CD1c-positive myeloid dendritic cell (primary cell): ENCODE measurements around the gene PIAS2.
"Not testable (repeated sequence)": the region's sequence is repeated elsewhere in the genome, so short reads cannot be mapped to it uniquely, and the experiment has no call there.

ENCODE experiments used
- DNase-seq: peaks from one replicate; pipeline ENCODE4 v3.0.0-alpha.2; 2016; ENCODE audit errors: extremely low spot score

The PIAS2 gene

GRCh38 chr18:46903406-46903805, 13.9 kb downstream of the PIAS2 start:
- DNase-seq: no peak

GRCh38 chr18:46899274-46899948, 17.9 kb downstream of the PIAS2 start:
- no peak for DNase-seq

- DNase-seq: no peak
These were observed 23.2 kb downstream of the PIAS2 start for GRCh38 chr18:46894124-46894523.

- DNase-seq: no peak
These were observed 23.9 kb downstream of the PIAS2 start for GRCh38 chr18:46893360-46893759.

GRCh38 chr18:46892842-46893241, 24.5 kb downstream of the PIAS2 start:
- no peak for DNase-seq

GRCh38 chr18:46891742-46892214, 25.5 kb downstream of the PIAS2 start:
- no peak for DNase-seq

- no peak for DNase-seq
These were observed 28.3 kb downstream of the PIAS2 start for GRCh38 chr18:46888965-46889364.

- no peak for DNase-seq
These were observed 30.4 kb downstream of the PIAS2 start for GRCh38 chr18:46886893-46887292.

GRCh38 chr18:46883180-46883579, 34.1 kb downstream of the PIAS2 start:
- DNase-seq: no peak

- DNase-seq: no peak
These were observed 39.8 kb downstream of the PIAS2 start for GRCh38 chr18:46877329-46877987.

- DNase-seq: peak; percentile 15
These were observed 49.0 kb downstream of the PIAS2 start for GRCh38 chr18:46868169-46868921.

GRCh38 chr18:46867367-46868143, 49.8 kb downstream of the PIAS2 start:
- DNase-seq: no peak

GRCh38 chr18:46866523-46866922, 50.8 kb downstream of the PIAS2 start:
- no peak for DNase-seq

- DNase-seq: not testable (repeated sequence)
These were observed 52.1 kb downstream of the PIAS2 start for GRCh38 chr18:46865245-46865644.

GRCh38 chr18:46859855-46860254, 57.5 kb downstream of the PIAS2 start:
- no peak for DNase-seq

- no peak for DNase-seq
These were observed 59.0 kb downstream of the PIAS2 start for GRCh38 chr18:46858290-46858689.

- DNase-seq: no peak
These were observed 60.3 kb downstream of the PIAS2 start for GRCh38 chr18:46856973-46857372.

GRCh38 chr18:46849007-46849406, 68.3 kb downstream of the PIAS2 start:
- no peak for DNase-seq

- no peak for DNase-seq
These were observed 73.9 kb downstream of the PIAS2 start for GRCh38 chr18:46843372-46843771.

- no peak for DNase-seq
These were observed 74.7 kb downstream of the PIAS2 start for GRCh38 chr18:46842583-46842982.

- no peak for DNase-seq
These were observed 83.4 kb downstream of the PIAS2 start for GRCh38 chr18:46833899-46834298.

GRCh38 chr18:46832849-46833248, 84.5 kb downstream of the PIAS2 start:
- no peak for DNase-seq
